Measurements from ENCODE around the gene JUN. TPM values are rescaled to one million over a fixed set of nuclear protein-coding genes. Genes with fewer than 3 reads are reported as not detected.

The JUN gene
- total and polyA plus RNA-seq, 2 experiments from 2014 or later, result 23.3 to 28.5 TPM

DNA sequence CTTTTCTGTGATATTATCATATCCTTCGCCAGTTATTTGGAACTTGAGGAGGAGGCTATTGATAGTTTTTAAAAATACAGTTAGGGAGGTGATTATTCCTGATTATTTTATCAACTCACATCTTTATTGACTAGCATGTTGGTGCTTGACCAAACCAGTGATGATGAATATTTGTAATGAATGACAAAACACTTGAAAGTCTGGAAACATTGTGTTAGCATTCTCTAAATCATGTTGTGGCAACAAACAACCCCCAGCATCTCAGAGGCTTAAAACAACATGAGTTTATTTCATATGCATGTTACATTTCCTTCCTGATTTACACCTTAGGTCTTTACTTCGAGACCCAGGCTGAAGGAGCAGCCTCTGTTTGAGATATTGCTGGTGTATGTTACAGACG lies 10.7 kb upstream of the JUN start (continued):
- no peak for TF ChIP-seq POLR2AphosphoS5 (IDR thresholded peaks at IDR 0.05; ENCODE audit: low read depth)
- no peak for TF ChIP-seq CREB1 (CRISPR knock-in tag; IDR thresholded peaks at IDR 0.05; ENCODE audit: low read depth)
- no peak for TF ChIP-seq ZNF114 (CRISPR knock-in tag; IDR thresholded peaks at IDR 0.05)
- no peak for TF ChIP-seq NANOG (IDR thresholded peaks at IDR 0.05; ENCODE audit: borderline replicate concordance)
- no peak for TF ChIP-seq EZH2phosphoT487 (IDR thresholded peaks at IDR 0.05; ENCODE audit: unreplicated experiment)
- no peak for TF ChIP-seq REST (IDR thresholded peaks at IDR 0.05; ENCODE audit: unreplicated experiment)
- no peak for TF ChIP-seq ZNF331 (CRISPR knock-in tag; IDR thresholded peaks at IDR 0.05; ENCODE audit: low read depth)
- no peak for TF ChIP-seq ETS1 (IDR thresholded peaks at IDR 0.05)

- no peaks in the 10 kb centered on the region for H3K79me2 ChIP-seq (replicated peaks; ENCODE audit: insufficient read depth)
- H3K27ac Mint-ChIP-seq, result no peak overlapping the region
- no peak overlapping the region for H3K4me3 Mint-ChIP-seq
- no peak overlapping the region for H3K4me3 ChIP-seq
- no peak overlapping the region for H3K27ac ChIP-seq (ENCODE audit: low read depth)
- H3K27me3 ChIP-seq (ENCODE audit: insufficient read depth), result no peaks in the 10 kb centered on the region
- H3K4me2 ChIP-seq, result no peak overlapping the region
- ATAC-seq, result no peak
- no peaks in the 10 kb centered on the region for H3K36me3 ChIP-seq (ENCODE audit: insufficient read depth)
- no peak overlapping the region for H2AFZ ChIP-seq
- TF ChIP-seq JUNB (IDR thresholded peaks at IDR 0.05; ENCODE audit: unreplicated experiment) (no peak), POLR2AphosphoS5 (IDR thresholded peaks at IDR 0.05; ENCODE audit: low read depth) (no peak), ZNF462 (CRISPR knock-in tag; IDR thresholded peaks at IDR 0.05) (no peak)
- H4K20me1 ChIP-seq (replicated peaks; ENCODE audit: insufficient read depth), result no peaks in the 10 kb centered on the region
- no peaks in the 10 kb centered on the region for H3K9me3 Mint-ChIP-seq
- H3K4me1 ChIP-seq (ENCODE audit: insufficient read depth), result peaks cover 6% of the 10 kb centered on the region; the same call in 1 of the 2 replicates
- H3K9me2 ChIP-seq (ENCODE audit: insufficient read depth), result 0 out of 2 replicates have a peak, but pooled peaks cover 4% of the 10 kb centered on the region
- H3F3A ChIP-seq (replicated peaks; ENCODE audit: low read depth), result no peaks in the 10 kb centered on the region
- no peak for DNase-seq (ENCODE audit: low spot score)
- peaks cover 10% of the 10 kb centered on the region for H3K4me1 Mint-ChIP-seq
- no peaks in the 10 kb centered on the region for H3K27me3 Mint-ChIP-seq (ENCODE audit: insufficient read depth, low read depth, poor library complexity)
- H3K36me3 Mint-ChIP-seq (ENCODE audit: low read depth), result no peaks in the 10 kb centered on the region
Observed at GRCh38 chr1:58792846-58793245, 9.0 kb upstream of the JUN start.

All from GM23338 (cell line).